Suprapubic skin (tissue), 4 donors: ENCODE measurements around the gene ZBTB20. TPM values are rescaled to one million over a fixed set of nuclear protein-coding genes. Genes with fewer than 3 reads are reported as not detected.

Source experiments
- DNase-seq, 2 donors: peaks; one replicate each; pipeline ENCODE4 v3.0.0-alpha.2; 2019; ENCODE audit warnings: low spot score in 2 of 2
- H3K27ac ChIP-seq: fragments of 200-600 bp; sonication (generic); one replicate; pipeline ENCODE4 v1.5.1; 2019
- H3K27me3 ChIP-seq: fragments of 200-600 bp; sonication (generic); one replicate; pipeline ENCODE4 v1.5.1; 2019
- H3K36me3 ChIP-seq: fragments of 200-600 bp; sonication (generic); one replicate; pipeline ENCODE4 v1.5.1; 2019
- H3K4me1 ChIP-seq: fragments of 200-600 bp; sonication (generic); one replicate; pipeline ENCODE4 v1.5.1; 2019
- H3K4me3 ChIP-seq: fragments of 200-600 bp; sonication (generic); one replicate; pipeline ENCODE4 v1.5.1; 2019; ENCODE audit warnings: mild to moderate bottlenecking
- H3K9me3 ChIP-seq: fragments of 200-600 bp; sonication (generic); one replicate; pipeline ENCODE4 v1.5.1; 2019
- EP300 ChIP-seq: sonication (generic); formaldehyde crosslinking; IDR thresholded peaks from one replicate; pipeline ENCODE4 v1.6.1; 2017; ENCODE audit warnings: antibody characterized with exemption
- POLR2A ChIP-seq, 2 donors: fragments of 450-650 bp; IDR thresholded peaks; one replicate each; pipeline ENCODE4 v1.6.1; 2017; ENCODE audit warnings: antibody characterized with exemption in 2 of 2, mild to moderate bottlenecking in 2 of 2, moderate library complexity in 2 of 2
- POLR2AphosphoS5 ChIP-seq, 3 donors: sonication (generic); formaldehyde crosslinking; IDR thresholded peaks; one replicate each; pipeline ENCODE4 v1.6.1; 2017; ENCODE audit warnings: antibody characterized with exemption in 3 of 3
- WGBS: methylation state at CpG from one replicate; pipeline ENCODE4 v1.1.5; 2018; 5-methylcytosine and 5-hydroxymethylcytosine counted together
- total RNA-seq, 4 donors: library from RNA; depleted of rRNA; stranded (reverse); fragments of >200 nt; gene quantifications; one replicate each; pipeline ENCODE4 v1.1.0, GENCODE V29; 2016
- TF ChIP-seq, protein P1 (sequence below), 2 donors: fragments of 200-600 bp in 1 of 2; fragments of 450-650 bp in 1 of 2; sonication (generic) in 1 of 2; IDR thresholded peaks; one replicate each; pipeline ENCODE4 v1.5.1; 2016 to 2019; ENCODE audit warnings: antibody characterized with exemption in 2 of 2, mild to moderate bottlenecking in 1 of 2, moderate library complexity in 1 of 2

ZBTB20 gene
- total RNA-seq, 4 donors from 2014 or later = 23.6 to 77.2 (median 39.4) TPM

GRCh38 chr3:115169808-115170207, 22.7 kb upstream of the ZBTB20 start:
- DNase-seq = no peak
- no peaks in the 10 kb centered on the region for H3K4me1 ChIP-seq

GRCh38 chr3:115165701-115166100, 18.6 kb upstream of the ZBTB20 start:
- H3K4me3 ChIP-seq = no peak overlapping the region
- no peaks in the 10 kb centered on the region for H3K4me1 ChIP-seq
- H3K36me3 ChIP-seq = no peaks in the 10 kb centered on the region
- WGBS = 59% methylated on average over 3 of the region's 3 CpGs
- H3K27me3 ChIP-seq = no peaks in the 10 kb centered on the region
- no peaks in the 10 kb centered on the region for H3K9me3 ChIP-seq
- DNase-seq = no peak
- no peak overlapping the region for H3K27ac ChIP-seq
- TF ChIP-seq EP300 = no peak
- TF ChIP-seq, protein P1, sequence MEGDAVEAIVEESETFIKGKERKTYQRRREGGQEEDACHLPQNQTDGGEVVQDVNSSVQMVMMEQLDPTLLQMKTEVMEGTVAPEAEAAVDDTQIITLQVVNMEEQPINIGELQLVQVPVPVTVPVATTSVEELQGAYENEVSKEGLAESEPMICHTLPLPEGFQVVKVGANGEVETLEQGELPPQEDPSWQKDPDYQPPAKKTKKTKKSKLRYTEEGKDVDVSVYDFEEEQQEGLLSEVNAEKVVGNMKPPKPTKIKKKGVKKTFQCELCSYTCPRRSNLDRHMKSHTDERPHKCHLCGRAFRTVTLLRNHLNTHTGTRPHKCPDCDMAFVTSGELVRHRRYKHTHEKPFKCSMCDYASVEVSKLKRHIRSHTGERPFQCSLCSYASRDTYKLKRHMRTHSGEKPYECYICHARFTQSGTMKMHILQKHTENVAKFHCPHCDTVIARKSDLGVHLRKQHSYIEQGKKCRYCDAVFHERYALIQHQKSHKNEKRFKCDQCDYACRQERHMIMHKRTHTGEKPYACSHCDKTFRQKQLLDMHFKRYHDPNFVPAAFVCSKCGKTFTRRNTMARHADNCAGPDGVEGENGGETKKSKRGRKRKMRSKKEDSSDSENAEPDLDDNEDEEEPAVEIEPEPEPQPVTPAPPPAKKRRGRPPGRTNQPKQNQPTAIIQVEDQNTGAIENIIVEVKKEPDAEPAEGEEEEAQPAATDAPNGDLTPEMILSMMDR (IDR thresholded peaks at IDR 0.05) = no peak
- TF ChIP-seq POLR2AphosphoS5 (IDR thresholded peaks at IDR 0.05) = no peak
- no peak for TF ChIP-seq POLR2A (IDR thresholded peaks at IDR 0.05)

More at GRCh38 chr3:115169808-115170207, 22.7 kb upstream of the ZBTB20 start:
- Histone ChIP-seq H3K27ac (no peak overlapping the region), H3K9me3 (no peaks in the 10 kb centered on the region), H3K27me3 (no peaks in the 10 kb centered on the region), H3K4me3 (no peak overlapping the region), H3K36me3 (no peaks in the 10 kb centered on the region)
- 72% methylated on average over 2 of the region's 2 CpGs for WGBS
- TF ChIP-seq, protein P1 (IDR thresholded peaks at IDR 0.05) = no peak
- TF ChIP-seq POLR2AphosphoS5 (IDR thresholded peaks at IDR 0.05) (no peak), POLR2A (IDR thresholded peaks at IDR 0.05) (no peak), EP300 (no peak)

DNA sequence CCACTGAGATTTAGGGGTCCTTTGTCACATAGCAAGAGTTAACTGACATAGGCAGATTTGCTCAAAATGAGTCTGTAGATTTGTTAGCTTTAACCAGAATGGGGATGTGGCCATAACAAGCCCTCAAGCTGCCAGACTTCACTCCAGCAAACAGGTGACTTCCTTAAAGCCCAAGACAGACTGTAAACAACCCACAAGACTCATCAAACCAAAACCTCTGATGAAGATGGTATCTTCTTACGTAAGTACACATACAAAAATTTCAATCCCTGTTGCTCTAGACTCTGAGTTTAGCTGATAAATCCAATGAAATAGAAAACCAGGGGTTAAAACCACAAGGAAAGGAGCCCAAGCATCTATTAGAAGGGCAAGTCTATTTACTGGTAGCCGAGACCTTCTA, 18.2 kb upstream of the ZBTB20 start:
- Histone ChIP-seq H3K9me3 (no peaks in the 10 kb centered on the region), H3K4me1 (no peaks in the 10 kb centered on the region), H3K27me3 (no peaks in the 10 kb centered on the region), H3K4me3 (no peak overlapping the region), H3K27ac (no peak overlapping the region), H3K36me3 (no peaks in the 10 kb centered on the region)
- 97% methylated on average over 2 of the region's 2 CpGs for WGBS
- TF ChIP-seq EP300 (no peak), POLR2A (IDR thresholded peaks at IDR 0.05) (no peak), POLR2AphosphoS5 (IDR thresholded peaks at IDR 0.05) (no peak)
- TF ChIP-seq, protein P1 (IDR thresholded peaks at IDR 0.05) = no peak
- DNase-seq = no peak

DNA sequence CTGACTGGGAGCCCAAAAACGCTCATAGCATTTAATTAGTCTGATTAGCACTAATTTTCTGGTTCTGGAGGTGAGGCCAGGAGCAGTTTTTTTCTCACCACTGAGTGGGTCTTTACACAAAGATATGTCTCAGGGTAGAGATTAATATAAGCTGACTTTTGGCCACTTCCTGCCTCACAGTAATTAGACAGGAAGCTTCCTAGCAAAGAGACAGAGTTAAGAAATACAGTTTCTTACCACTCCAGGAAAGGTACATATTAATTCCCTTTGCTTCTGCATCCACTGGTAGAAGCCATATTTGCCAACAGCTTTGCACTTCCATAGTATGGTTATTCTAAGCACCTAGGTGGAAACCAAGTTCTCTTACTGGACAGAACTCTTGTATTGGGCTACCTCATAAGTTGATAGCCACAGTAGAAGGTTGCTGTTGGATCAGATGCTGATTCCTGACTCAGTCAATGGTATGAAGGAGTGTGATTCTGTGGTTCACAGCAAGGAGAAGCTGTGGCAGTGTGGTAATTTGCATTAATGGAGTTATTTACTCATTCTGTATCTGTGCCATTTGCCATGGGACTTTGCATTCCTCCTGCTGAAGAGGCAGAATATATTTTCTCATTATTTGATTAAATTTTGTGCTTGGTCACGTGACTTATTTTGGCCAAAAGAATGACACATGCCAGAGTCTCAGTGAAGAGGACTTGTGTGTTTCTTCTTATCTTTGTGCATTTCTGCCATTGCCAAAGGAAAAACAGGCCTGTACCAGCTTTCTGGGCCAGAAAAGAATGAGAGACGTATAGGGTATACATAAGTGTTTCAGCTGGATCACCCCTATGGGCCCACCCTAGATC, 17.5 kb upstream of the ZBTB20 start:
- WGBS = 95% methylated on average over 3 of the region's 3 CpGs
- Histone ChIP-seq H3K9me3 (no peaks in the 10 kb centered on the region), H3K27ac (no peak overlapping the region), H3K4me1 (no peaks in the 10 kb centered on the region), H3K4me3 (no peak overlapping the region), H3K36me3 (no peaks in the 10 kb centered on the region), H3K27me3 (no peaks in the 10 kb centered on the region)
- TF ChIP-seq POLR2AphosphoS5 (IDR thresholded peaks at IDR 0.05) = no peak
- TF ChIP-seq POLR2A (IDR thresholded peaks at IDR 0.05) = no peak
- TF ChIP-seq, protein P1 (IDR thresholded peaks at IDR 0.05) = no peak
- no peak for TF ChIP-seq EP300
- no peak for DNase-seq

DNA sequence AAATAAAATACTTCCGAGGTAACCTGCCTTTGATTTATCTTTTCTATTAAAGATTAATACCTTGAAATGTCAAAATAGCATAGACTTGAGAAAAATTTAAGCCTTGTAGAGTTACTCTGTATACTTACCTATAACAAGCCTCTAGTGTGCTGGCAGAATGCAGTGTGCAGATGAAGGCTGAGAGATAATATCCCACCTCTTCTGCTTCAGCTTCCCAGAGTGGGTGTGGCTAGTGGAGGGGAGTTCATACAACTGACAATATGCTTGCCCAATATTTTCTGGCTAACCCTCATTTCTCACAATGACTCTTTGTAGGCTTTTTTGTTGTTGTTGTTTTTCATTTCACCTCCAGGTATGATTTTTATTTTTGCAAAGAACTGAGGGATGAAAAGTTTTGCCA, 15.7 kb upstream of the ZBTB20 start:
- Histone ChIP-seq H3K4me1 (no peaks in the 10 kb centered on the region), H3K27ac (no peak overlapping the region), H3K9me3 (no peaks in the 10 kb centered on the region), H3K4me3 (no peak overlapping the region), H3K27me3 (no peaks in the 10 kb centered on the region), H3K36me3 (no peaks in the 10 kb centered on the region)
- WGBS = 62% methylated on average over 1 of the region's 1 CpG
- TF ChIP-seq, protein P1 (IDR thresholded peaks at IDR 0.05) = no peak
- no peak for TF ChIP-seq EP300
- TF ChIP-seq POLR2A (IDR thresholded peaks at IDR 0.05) = no peak
- TF ChIP-seq POLR2AphosphoS5 (IDR thresholded peaks at IDR 0.05) = no peak
- DNase-seq = no peak
